Measurements from ENCODE around the gene C2. TPM values are rescaled to one million over a fixed set of nuclear protein-coding genes. Genes with fewer than 3 reads are reported as not detected.

C2 gene
- total RNA-seq, 1 donor from 2014 or later, result 2.2 TPM

GRCh38 chr6:31945507-31946369 is 18.2 kb downstream of the C2 start, which contains the start of gene CFB:
Gene CFB, plus strand, starts transcription at chr6:31946095. Its CDS starts 127 bp downstream, at chr6:31946222.
- Mint-ChIP-seq H3K4me1 (ENCODE audit: unreplicated experiment) (peaks cover 6% of the 10 kb centered on the region), H3K27me3 (peaks cover 26% of the 10 kb centered on the region), H3K9me3 (no peaks in the 10 kb centered on the region), H3K36me3 (peaks cover under 1% of the 10 kb centered on the region), H3K27ac (peak within 1 kb of the TSS; percentile 81), H3K4me3 (no peak within 1 kb of the TSS)
- TF ChIP-seq, protein P1, sequence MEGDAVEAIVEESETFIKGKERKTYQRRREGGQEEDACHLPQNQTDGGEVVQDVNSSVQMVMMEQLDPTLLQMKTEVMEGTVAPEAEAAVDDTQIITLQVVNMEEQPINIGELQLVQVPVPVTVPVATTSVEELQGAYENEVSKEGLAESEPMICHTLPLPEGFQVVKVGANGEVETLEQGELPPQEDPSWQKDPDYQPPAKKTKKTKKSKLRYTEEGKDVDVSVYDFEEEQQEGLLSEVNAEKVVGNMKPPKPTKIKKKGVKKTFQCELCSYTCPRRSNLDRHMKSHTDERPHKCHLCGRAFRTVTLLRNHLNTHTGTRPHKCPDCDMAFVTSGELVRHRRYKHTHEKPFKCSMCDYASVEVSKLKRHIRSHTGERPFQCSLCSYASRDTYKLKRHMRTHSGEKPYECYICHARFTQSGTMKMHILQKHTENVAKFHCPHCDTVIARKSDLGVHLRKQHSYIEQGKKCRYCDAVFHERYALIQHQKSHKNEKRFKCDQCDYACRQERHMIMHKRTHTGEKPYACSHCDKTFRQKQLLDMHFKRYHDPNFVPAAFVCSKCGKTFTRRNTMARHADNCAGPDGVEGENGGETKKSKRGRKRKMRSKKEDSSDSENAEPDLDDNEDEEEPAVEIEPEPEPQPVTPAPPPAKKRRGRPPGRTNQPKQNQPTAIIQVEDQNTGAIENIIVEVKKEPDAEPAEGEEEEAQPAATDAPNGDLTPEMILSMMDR (conservative IDR thresholded peaks at IDR 0.05), result no peak
- no peak for DNase-seq (ENCODE audit: extremely low spot score, unreplicated experiment)

DNA sequence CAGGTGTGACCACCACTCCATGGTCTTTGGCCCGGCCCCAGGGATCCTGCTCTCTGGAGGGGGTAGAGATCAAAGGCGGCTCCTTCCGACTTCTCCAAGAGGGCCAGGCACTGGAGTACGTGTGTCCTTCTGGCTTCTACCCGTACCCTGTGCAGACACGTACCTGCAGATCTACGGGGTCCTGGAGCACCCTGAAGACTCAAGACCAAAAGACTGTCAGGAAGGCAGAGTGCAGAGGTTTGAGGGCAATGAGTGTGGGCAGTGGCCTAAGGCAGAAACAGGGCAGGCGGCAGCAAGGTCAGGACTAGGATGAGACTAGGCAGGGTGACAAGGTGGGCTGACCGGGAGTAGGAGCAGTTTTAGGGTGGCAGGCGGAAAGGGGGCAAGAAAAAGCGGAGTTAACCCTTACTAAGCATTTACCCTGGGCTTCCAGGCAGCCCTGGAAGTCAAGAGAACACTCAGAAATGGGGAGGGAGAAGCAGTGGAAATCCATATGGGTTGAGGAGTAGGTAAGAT is 18.9 kb downstream of the C2 start:
- DNase-seq (ENCODE audit: extremely low spot score, unreplicated experiment), result no peak
- no peak overlapping the region for H3K4me3 Mint-ChIP-seq
- peaks cover 4% of the 10 kb centered on the region for H3K36me3 Mint-ChIP-seq
- peaks cover 26% of the 10 kb centered on the region for H3K27me3 Mint-ChIP-seq
- TF ChIP-seq, protein P1 (conservative IDR thresholded peaks at IDR 0.05), result no peak
- H3K27ac Mint-ChIP-seq, result no peak overlapping the region
- no peaks in the 10 kb centered on the region for H3K9me3 Mint-ChIP-seq
- H3K4me1 Mint-ChIP-seq (ENCODE audit: unreplicated experiment), result peaks cover 5% of the 10 kb centered on the region

DNA sequence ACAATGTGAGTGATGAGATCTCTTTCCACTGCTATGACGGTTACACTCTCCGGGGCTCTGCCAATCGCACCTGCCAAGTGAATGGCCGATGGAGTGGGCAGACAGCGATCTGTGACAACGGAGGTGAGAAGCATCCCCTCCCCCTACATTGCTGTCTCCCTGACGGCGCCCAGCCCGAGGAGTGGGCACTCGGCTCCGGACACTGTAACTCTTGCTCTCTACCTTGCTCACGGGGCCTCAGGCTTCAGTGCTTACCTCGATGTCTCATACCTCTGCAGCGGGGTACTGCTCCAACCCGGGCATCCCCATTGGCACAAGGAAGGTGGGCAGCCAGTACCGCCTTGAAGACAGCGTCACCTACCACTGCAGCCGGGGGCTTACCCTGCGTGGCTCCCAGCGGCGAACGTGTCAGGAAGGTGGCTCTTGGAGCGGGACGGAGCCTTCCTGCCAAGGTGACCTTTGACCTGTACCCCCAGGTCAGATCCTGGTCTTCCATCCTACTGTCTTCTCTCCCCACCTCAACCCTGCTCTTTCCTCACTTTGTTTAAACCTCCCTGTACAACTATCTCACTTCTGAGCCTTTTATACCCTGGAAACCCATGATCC is 19.7 kb downstream of the C2 start:
- no peak for DNase-seq (ENCODE audit: extremely low spot score, unreplicated experiment)
- Mint-ChIP-seq H3K27ac (peak overlapping the region; percentile 14), H3K27me3 (peaks cover 24% of the 10 kb centered on the region), H3K36me3 (peaks cover 4% of the 10 kb centered on the region), H3K4me1 (ENCODE audit: unreplicated experiment) (peaks cover 5% of the 10 kb centered on the region), H3K9me3 (no peaks in the 10 kb centered on the region), H3K4me3 (no peak overlapping the region)
- TF ChIP-seq, protein P1 (conservative IDR thresholded peaks at IDR 0.05), result no peak

DNA sequence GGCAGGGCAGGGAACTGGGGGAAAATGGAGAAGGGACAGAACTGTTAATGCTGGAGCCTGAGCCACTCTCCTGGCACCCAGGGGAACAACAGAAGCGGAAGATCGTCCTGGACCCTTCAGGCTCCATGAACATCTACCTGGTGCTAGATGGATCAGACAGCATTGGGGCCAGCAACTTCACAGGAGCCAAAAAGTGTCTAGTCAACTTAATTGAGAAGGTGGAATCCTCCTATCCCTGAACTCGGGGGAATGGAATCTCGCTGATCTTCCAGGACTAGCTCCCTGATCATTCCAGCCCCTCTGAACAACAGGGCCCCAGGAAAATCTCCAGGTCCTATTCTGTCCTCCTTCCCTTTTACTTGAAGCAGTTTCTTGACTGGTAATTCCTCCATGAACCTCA is 20.3 kb downstream of the C2 start:
- TF ChIP-seq, protein P1 (conservative IDR thresholded peaks at IDR 0.05), result no peak
- peaks cover 4% of the 10 kb centered on the region for H3K36me3 Mint-ChIP-seq
- DNase-seq (ENCODE audit: extremely low spot score, unreplicated experiment), result no peak
- no peak overlapping the region for H3K4me3 Mint-ChIP-seq
- H3K9me3 Mint-ChIP-seq, result no peaks in the 10 kb centered on the region
- H3K27me3 Mint-ChIP-seq, result peaks cover 18% of the 10 kb centered on the region
- H3K4me1 Mint-ChIP-seq (ENCODE audit: unreplicated experiment), result peaks cover 5% of the 10 kb centered on the region
- peak overlapping the region; percentile 14 for H3K27ac Mint-ChIP-seq

GRCh38 chr6:31948306-31948705 is 20.8 kb downstream of the C2 start:
- DNase-seq (ENCODE audit: extremely low spot score, unreplicated experiment), result no peak
- peaks cover 5% of the 10 kb centered on the region for H3K4me1 Mint-ChIP-seq (ENCODE audit: unreplicated experiment)
- H3K36me3 Mint-ChIP-seq, result peaks cover 6% of the 10 kb centered on the region
- no peaks in the 10 kb centered on the region for H3K9me3 Mint-ChIP-seq
- TF ChIP-seq, protein P1 (conservative IDR thresholded peaks at IDR 0.05), result no peak
- H3K27me3 Mint-ChIP-seq, result peaks cover 18% of the 10 kb centered on the region
- H3K4me3 Mint-ChIP-seq, result no peak overlapping the region
- no peak overlapping the region for H3K27ac Mint-ChIP-seq
